Sigmoid colon (tissue), 7 donors: ENCODE measurements around the gene MEGF8. TPM values are rescaled to one million over a fixed set of nuclear protein-coding genes. Genes with fewer than 3 reads are reported as not detected.

Experiments used
- DNase-seq: peaks from one replicate; pipeline ENCODE4 v3.0.0-alpha.2; 2019
- H3K27ac ChIP-seq, 4 donors: fragments of 200-600 bp; sonication (generic); one replicate each; pipeline ENCODE4 v1.5.1; 2016 to 2019; ENCODE audit warnings: mild to moderate bottlenecking in 1 of 4
- H3K27me3 ChIP-seq, 3 donors: fragments of 200-600 bp; sonication (generic); one replicate each; pipeline ENCODE4 v1.5.1; 2019; ENCODE audit warnings: mild to moderate bottlenecking in 1 of 3
- H3K36me3 ChIP-seq, 4 donors: fragments of 200-600 bp; sonication (generic); one replicate each; pipeline ENCODE4 v1.5.1; 2016 to 2019
- H3K4me1 ChIP-seq, 4 donors: fragments of 200-600 bp; sonication (generic); one replicate each; pipeline ENCODE4 v1.5.1; 2017 to 2019
- H3K4me3 ChIP-seq, 4 donors: fragments of 200-600 bp; sonication (generic); one replicate each; pipeline ENCODE4 v1.5.1; 2017 to 2019; ENCODE audit warnings: mild to moderate bottlenecking in 2 of 4, moderate library complexity in 1 of 4
- H3K9me3 ChIP-seq, 4 donors: fragments of 200-600 bp in 3 of 4; sonication (generic) in 3 of 4; one replicate each; pipeline versions ENCODE4 v1.5.1 to v1.6.1; 2013 to 2019
- CTCF ChIP-seq, 4 experiments: fragments of 450-650 bp in 3 of 4; fragments of 200-600 bp in 1 of 4; IDR thresholded peaks; one replicate each; pipeline ENCODE4 v1.5.1; 2016 to 2019; ENCODE audit warnings: antibody characterized with exemption in 4 of 4, mild to moderate bottlenecking in 3 of 4, moderate library complexity in 2 of 4
- EP300 ChIP-seq, 4 donors: sonication (generic); formaldehyde crosslinking; IDR thresholded peaks; one replicate each; pipeline ENCODE4 v1.6.1; 2017; ENCODE audit warnings: antibody characterized with exemption in 4 of 4
- POLR2A ChIP-seq, 2 donors: fragments of 450-650 bp; IDR thresholded peaks; one replicate each; pipeline ENCODE4 v1.6.1; 2016; ENCODE audit warnings: antibody characterized with exemption in 2 of 2, mild to moderate bottlenecking in 2 of 2, moderate library complexity in 2 of 2
- POLR2AphosphoS5 ChIP-seq, 4 donors: sonication (generic); formaldehyde crosslinking; IDR thresholded peaks; one replicate each; pipeline ENCODE4 v1.6.1; 2017; ENCODE audit warnings: antibody characterized with exemption in 4 of 4
- WGBS, 2 donors: extraction: QIAGEN DNeasy Blood & Tissue Kit; methylation state at CpG; one replicate each; pipeline ENCODE4 v1.1.7; 2013; 5-methylcytosine and 5-hydroxymethylcytosine counted together
- intact Hi-C: fragments of 100-400 bp; cut with DNase I; formaldehyde crosslinking; loops from one replicate; pipeline ENCODE4 v1.15.1; 2023
- polyA plus RNA-seq, 3 donors: library from polyadenylated mRNA; stranded (reverse); fragments of 200-250 nt; gene quantifications; one replicate each; pipeline ENCODE4 v1.2.3, GENCODE V29; 2013
- total RNA-seq, 4 donors: library from RNA; depleted of rRNA; stranded (reverse); fragments of >200 nt; gene quantifications; one replicate each; pipeline ENCODE4 v1.1.0, GENCODE V29; 2016
- donor health status: healthy with polysubstance abuse.
- donor health status: Bipolar disorder and iron deficiency.
- donor health status: healthy.

The MEGF8 gene
- total and polyA plus RNA-seq, 7 donors = 1.8 to 21.6 (median 5.9) TPM

DNA sequence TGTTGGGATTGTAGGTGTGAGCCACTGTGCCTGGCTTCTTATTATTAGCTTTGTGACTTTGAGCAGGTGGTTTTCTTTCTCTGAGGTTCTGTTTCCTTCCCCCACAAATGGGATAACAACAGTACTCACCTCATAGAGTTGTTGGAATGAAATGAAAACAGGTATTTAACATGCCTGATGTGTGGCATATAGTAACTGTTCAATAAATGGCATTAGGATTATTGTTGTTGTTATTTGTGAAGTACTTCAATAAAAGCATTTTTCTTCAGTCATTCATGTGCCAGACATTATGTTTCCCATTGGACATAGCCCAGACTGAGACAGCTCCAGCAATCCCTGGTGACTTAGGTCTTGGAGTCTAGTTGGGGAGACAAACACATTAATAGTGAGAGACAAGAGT is 1.5 kb downstream of the MEGF8 start:
- Histone ChIP-seq H3K27ac (no peak overlapping the region), H3K36me3 (no peaks in the 10 kb centered on the region), H3K4me1 (peaks cover 0 to 45% (median 37%) of the 10 kb centered on the region in 4 donors), H3K4me3 (peak overlapping the region in 1 of 4 donors; percentile 66), H3K27me3 (peaks cover 17 to 29% (median 18%) of the 10 kb centered on the region in 3 donors), H3K9me3 (no peaks in the 10 kb centered on the region)
- intact Hi-C loops = loop anchor here (5.0 kb wide), 2 partner anchors 70 to 195 kb away; partner anchors contain the start of gene POU2F2
- no peak for DNase-seq
- TF ChIP-seq POLR2AphosphoS5 (IDR thresholded peaks at IDR 0.05) (no peak), CTCF (IDR thresholded peaks at IDR 0.05) (no peak), POLR2A (IDR thresholded peaks at IDR 0.05) (no peak), EP300 (IDR thresholded peaks at IDR 0.05) (no peak)

DNA sequence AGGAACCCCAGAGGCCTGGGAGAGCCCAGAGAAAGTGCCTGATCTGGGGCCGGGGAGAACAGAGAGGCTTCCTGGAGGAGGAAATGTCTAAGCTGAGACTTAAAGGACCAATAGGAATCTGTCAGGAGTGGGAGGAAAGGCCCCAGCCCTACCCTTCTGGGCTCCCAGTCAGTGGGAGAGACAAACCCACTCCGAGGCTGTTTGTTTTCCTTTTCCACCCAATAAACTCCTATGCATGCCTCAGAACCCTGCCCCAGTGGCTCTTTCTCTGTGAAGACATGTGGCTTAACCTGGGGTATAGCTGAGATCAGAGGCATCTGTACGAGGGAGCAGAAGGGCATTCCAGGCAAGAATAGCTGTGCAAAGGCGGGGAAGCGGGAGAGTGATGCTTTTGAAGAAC is 1.9 kb downstream of the MEGF8 start:
- no peak for TF ChIP-seq EP300 (IDR thresholded peaks at IDR 0.05)
- no peak for TF ChIP-seq POLR2A (IDR thresholded peaks at IDR 0.05)
- no peak for TF ChIP-seq CTCF (IDR thresholded peaks at IDR 0.05)
- TF ChIP-seq POLR2AphosphoS5 (IDR thresholded peaks at IDR 0.05) = no peak
- H3K27ac ChIP-seq = no peak overlapping the region
- peaks cover 17 to 25% (median 18%) of the 10 kb centered on the region in 3 donors for H3K27me3 ChIP-seq
- no peak for DNase-seq
- no peaks in the 10 kb centered on the region for H3K36me3 ChIP-seq
- H3K9me3 ChIP-seq = no peaks in the 10 kb centered on the region
- H3K4me1 ChIP-seq = peaks cover 0 to 45% (median 37%) of the 10 kb centered on the region in 4 donors
- H3K4me3 ChIP-seq = no peak overlapping the region
- 88 to 91% methylated on average over 5 of the region's 5 CpGs for WGBS, 2 donors
- intact Hi-C loops = loop anchor here (5.0 kb wide), 2 partner anchors 70 to 195 kb away; partner anchors contain the start of gene POU2F2

- Histone ChIP-seq H3K9me3 (no peaks in the 10 kb centered on the region), H3K4me1 (peaks cover 0 to 45% (median 37%) of the 10 kb centered on the region in 4 donors), H3K4me3 (no peak overlapping the region), H3K27me3 (peaks cover 15 to 20% (median 17%) of the 10 kb centered on the region in 3 donors), H3K27ac (no peak overlapping the region), H3K36me3 (no peaks in the 10 kb centered on the region)
- 47 to 71% methylated on average over 1 of the region's 1 CpG for WGBS, 2 donors
- intact Hi-C loops = loop anchor here (5.0 kb wide), 2 partner anchors 69 to 196 kb away; partner anchors contain the start of gene POU2F2
- no peak for DNase-seq
- no peak for TF ChIP-seq EP300 (IDR thresholded peaks at IDR 0.05)
- TF ChIP-seq POLR2A (IDR thresholded peaks at IDR 0.05) = no peak
- no peak for TF ChIP-seq POLR2AphosphoS5 (IDR thresholded peaks at IDR 0.05)
- no peak for TF ChIP-seq CTCF (IDR thresholded peaks at IDR 0.05)
Observed at GRCh38 chr19:42328106-42328505, 2.7 kb downstream of the MEGF8 start.

DNA sequence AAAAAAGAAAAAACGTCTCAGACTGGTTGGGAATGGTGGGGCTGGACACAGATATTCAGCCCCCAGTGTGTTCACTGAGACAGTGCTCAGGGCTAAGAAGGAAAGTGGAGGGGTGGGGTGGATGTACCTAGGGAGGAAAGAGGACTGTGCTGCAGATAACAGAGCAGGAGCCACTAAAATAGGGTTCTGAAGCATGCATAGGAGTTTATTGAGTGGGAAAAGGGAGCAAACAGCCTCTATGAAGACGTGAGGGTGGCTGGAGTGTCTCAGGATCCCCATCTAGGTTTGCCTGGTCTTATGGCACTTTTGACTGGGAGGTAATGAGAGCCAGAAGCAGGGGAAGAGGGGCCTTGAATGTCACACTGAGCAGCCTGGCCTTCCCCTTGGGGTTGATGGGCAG is 3.4 kb downstream of the MEGF8 start:
- intact Hi-C loops = loop anchor here (5.0 kb wide), 2 partner anchors 68 to 197 kb away; partner anchors contain the start of gene POU2F2
- no peaks in the 10 kb centered on the region for H3K9me3 ChIP-seq
- no peak for DNase-seq
- peaks cover 0 to 3% (median 0%) of the 10 kb centered on the region in 4 donors for H3K36me3 ChIP-seq
- peaks cover 0 to 42% (median 34%) of the 10 kb centered on the region in 4 donors for H3K4me1 ChIP-seq
- peaks cover 10 to 12% (median 10%) of the 10 kb centered on the region in 3 donors for H3K27me3 ChIP-seq
- H3K4me3 ChIP-seq = no peak overlapping the region
- no peak overlapping the region for H3K27ac ChIP-seq
- TF ChIP-seq CTCF (IDR thresholded peaks at IDR 0.05) (no peak), POLR2A (IDR thresholded peaks at IDR 0.05) (no peak), EP300 (IDR thresholded peaks at IDR 0.05) (no peak), POLR2AphosphoS5 (IDR thresholded peaks at IDR 0.05) (no peak)
- 84 to 89% methylated on average over 2 of the region's 2 CpGs for WGBS, 2 donors
